Stimulated activated naive B cell treated with anti-CD40 and anti-IgM and Interleukin-4, amounts not matched to agents 10 μg/mL and 1 μg/mL and 100 μg/mL, for 72 hours (primary cell): ENCODE data around the gene TBL1X.

Source experiments
- ATAC-seq, 2 donors: fragments of 150-1000 bp; cut with Tn5 transposase; replicated peaks; 2 replicates each; pipeline ENCODE4 v1.10.0; 2021; ENCODE audit warnings: moderate library complexity in 1 of 2
- DNase-seq: peaks from one replicate; pipeline ENCODE4 v3.0.0; 2021
- H3K27ac Mint-ChIP-seq: one replicate; pipeline ENCODE4 v1.8.0; 2022; ENCODE audit warnings: mild to moderate bottlenecking, mixed read lengths
- H3K27me3 Mint-ChIP-seq, 2 donors: one replicate each; pipeline ENCODE4 v1.8.0; 2022; ENCODE audit warnings: mixed read lengths in 2 of 2
- H3K36me3 Mint-ChIP-seq, 2 donors: one replicate each; pipeline ENCODE4 v1.8.0; 2022; ENCODE audit warnings: mixed read lengths in 2 of 2, mild to moderate bottlenecking in 1 of 2
- H3K4me1 Mint-ChIP-seq, 2 donors: one replicate each; pipeline ENCODE4 v1.8.0; 2022; ENCODE audit warnings: mixed read lengths in 2 of 2, mild to moderate bottlenecking in 1 of 2
- H3K4me3 Mint-ChIP-seq, 2 donors: one replicate each; pipeline ENCODE4 v1.8.0; 2022; ENCODE audit warnings: mild to moderate bottlenecking in 2 of 2, mixed read lengths in 2 of 2, moderate library complexity in 1 of 2
- H3K9me3 Mint-ChIP-seq, 2 donors: one replicate each; pipeline ENCODE4 v1.8.0; 2022; ENCODE audit warnings: mixed read lengths in 2 of 2, mild to moderate bottlenecking in 1 of 2

TBL1X gene

GRCh38 chrX:9605484-9605883 is 140.6 kb downstream of the TBL1X start:
- Mint-ChIP-seq H3K4me3 (no peak overlapping the region), H3K27ac (no peak overlapping the region), H3K36me3 (peaks cover 3 to 7% of the 10 kb centered on the region in 2 donors), H3K4me1 (peaks cover 11 to 29% of the 10 kb centered on the region in 2 donors), H3K9me3 (no peaks in the 10 kb centered on the region), H3K27me3 (no peaks in the 10 kb centered on the region)
- ATAC-seq (peak; percentile 32 to 46), DNase-seq (no peak)

GRCh38 chrX:9606971-9607370 is 142.1 kb downstream of the TBL1X start:
- peaks cover 18 to 27% of the 10 kb centered on the region in 2 donors for H3K4me1 Mint-ChIP-seq
- H3K27me3 Mint-ChIP-seq = no peaks in the 10 kb centered on the region
- H3K27ac Mint-ChIP-seq = no peak overlapping the region
- DNase-seq (no peak), ATAC-seq (no peak)
- peaks cover 3 to 7% of the 10 kb centered on the region in 2 donors for H3K36me3 Mint-ChIP-seq
- H3K4me3 Mint-ChIP-seq = no peak overlapping the region
- H3K9me3 Mint-ChIP-seq = no peaks in the 10 kb centered on the region

- Mint-ChIP-seq H3K27ac (no peak overlapping the region), H3K9me3 (no peaks in the 10 kb centered on the region), H3K4me1 (peaks cover 10 to 12% of the 10 kb centered on the region in 2 donors), H3K36me3 (no peaks in the 10 kb centered on the region), H3K4me3 (no peak overlapping the region), H3K27me3 (no peaks in the 10 kb centered on the region)
- no peak for ATAC-seq
- DNase-seq = no peak
Observed at GRCh38 chrX:9609499-9609898, 144.6 kb downstream of the TBL1X start.

GRCh38 chrX:9609987-9610386 is 145.1 kb downstream of the TBL1X start:
- Mint-ChIP-seq H3K27ac (no peak overlapping the region), H3K9me3 (no peaks in the 10 kb centered on the region), H3K4me1 (peaks cover 8 to 12% of the 10 kb centered on the region in 2 donors), H3K36me3 (no peaks in the 10 kb centered on the region), H3K4me3 (no peak overlapping the region), H3K27me3 (no peaks in the 10 kb centered on the region)
- no peak for DNase-seq
- no peak for ATAC-seq

GRCh38 chrX:9610771-9611392 is 146.0 kb downstream of the TBL1X start:
- Mint-ChIP-seq H3K4me1 (peaks cover 8 to 10% of the 10 kb centered on the region in 2 donors), H3K4me3 (no peak overlapping the region), H3K36me3 (no peaks in the 10 kb centered on the region), H3K27ac (peak overlapping the region; percentile 56), H3K9me3 (no peaks in the 10 kb centered on the region), H3K27me3 (no peaks in the 10 kb centered on the region)
- peak in 1 of 2 donors; percentile 69 for ATAC-seq
- DNase-seq = no peak

- Mint-ChIP-seq H3K27ac (no peak overlapping the region), H3K9me3 (no peaks in the 10 kb centered on the region), H3K4me1 (peaks cover 8 to 10% of the 10 kb centered on the region in 2 donors), H3K36me3 (no peaks in the 10 kb centered on the region), H3K27me3 (no peaks in the 10 kb centered on the region), H3K4me3 (no peak overlapping the region)
- DNase-seq (peak; percentile 3), ATAC-seq (peak in 1 of 2 donors; percentile 91)
Observed at GRCh38 chrX:9611436-9612145, 146.7 kb downstream of the TBL1X start.

- H3K27me3 Mint-ChIP-seq = no peaks in the 10 kb centered on the region
- ATAC-seq (no peak), DNase-seq (no peak)
- no peaks in the 10 kb centered on the region for H3K9me3 Mint-ChIP-seq
- no peak overlapping the region for H3K4me3 Mint-ChIP-seq
- no peaks in the 10 kb centered on the region for H3K36me3 Mint-ChIP-seq
- H3K4me1 Mint-ChIP-seq = peaks cover 8 to 10% of the 10 kb centered on the region in 2 donors
- no peak overlapping the region for H3K27ac Mint-ChIP-seq
Observed at GRCh38 chrX:9612146-9612505, 147.3 kb downstream of the TBL1X start.

- Mint-ChIP-seq H3K36me3 (peaks cover 6 to 9% of the 10 kb centered on the region in 2 donors), H3K27ac (no peak overlapping the region), H3K4me3 (no peak overlapping the region), H3K9me3 (no peaks in the 10 kb centered on the region), H3K27me3 (no peaks in the 10 kb centered on the region), H3K4me1 (peaks cover 10 to 17% of the 10 kb centered on the region in 2 donors)
- ATAC-seq = no peak
- DNase-seq = no peak
Observed at GRCh38 chrX:9614016-9614415, 149.2 kb downstream of the TBL1X start.

- no peak for DNase-seq
- H3K27ac Mint-ChIP-seq = peak overlapping the region; percentile 43
- no peak for ATAC-seq
- peaks cover 14 to 15% of the 10 kb centered on the region in 2 donors for H3K36me3 Mint-ChIP-seq
- H3K27me3 Mint-ChIP-seq = no peaks in the 10 kb centered on the region
- H3K9me3 Mint-ChIP-seq = no peaks in the 10 kb centered on the region
- no peak overlapping the region for H3K4me3 Mint-ChIP-seq
- H3K4me1 Mint-ChIP-seq = peaks cover 2 to 24% of the 10 kb centered on the region in 2 donors
Observed at GRCh38 chrX:9619133-9619532, 154.3 kb downstream of the TBL1X start.

GRCh38 chrX:9619581-9619980 is 154.7 kb downstream of the TBL1X start:
- H3K9me3 Mint-ChIP-seq = no peaks in the 10 kb centered on the region
- peaks cover 14 to 15% of the 10 kb centered on the region in 2 donors for H3K36me3 Mint-ChIP-seq
- ATAC-seq (no peak), DNase-seq (no peak)
- peak overlapping the region; percentile 43 for H3K27ac Mint-ChIP-seq
- no peaks in the 10 kb centered on the region for H3K27me3 Mint-ChIP-seq
- no peak overlapping the region for H3K4me3 Mint-ChIP-seq
- peaks cover 2 to 29% of the 10 kb centered on the region in 2 donors for H3K4me1 Mint-ChIP-seq

- DNase-seq = no peak
- peaks cover 4 to 34% of the 10 kb centered on the region in 2 donors for H3K4me1 Mint-ChIP-seq
- peaks cover 14 to 15% of the 10 kb centered on the region in 2 donors for H3K36me3 Mint-ChIP-seq
- peak overlapping the region; percentile 11 for H3K27ac Mint-ChIP-seq
- no peaks in the 10 kb centered on the region for H3K27me3 Mint-ChIP-seq
- no peak overlapping the region for H3K4me3 Mint-ChIP-seq
- ATAC-seq = no peak
- no peaks in the 10 kb centered on the region for H3K9me3 Mint-ChIP-seq
Observed at GRCh38 chrX:9622128-9622527, 157.3 kb downstream of the TBL1X start.

- peaks cover 0 to 3% of the 10 kb centered on the region in 2 donors for H3K27me3 Mint-ChIP-seq
- peaks cover 3 to 4% of the 10 kb centered on the region in 2 donors for H3K36me3 Mint-ChIP-seq
- no peak for DNase-seq
- H3K9me3 Mint-ChIP-seq = no peaks in the 10 kb centered on the region
- no peak overlapping the region for H3K4me3 Mint-ChIP-seq
- ATAC-seq = no peak
- H3K4me1 Mint-ChIP-seq = peaks cover 6 to 23% of the 10 kb centered on the region in 2 donors
- peak overlapping the region; percentile 51 for H3K27ac Mint-ChIP-seq
Observed at GRCh38 chrX:9626379-9626778, 161.5 kb downstream of the TBL1X start.

GRCh38 chrX:9627922-9628321 is 163.1 kb downstream of the TBL1X start:
- Mint-ChIP-seq H3K4me1 (peaks cover 5 to 18% of the 10 kb centered on the region in 2 donors), H3K4me3 (no peak overlapping the region), H3K27ac (no peak overlapping the region), H3K36me3 (peaks cover 0 to 4% of the 10 kb centered on the region in 2 donors), H3K9me3 (no peaks in the 10 kb centered on the region), H3K27me3 (peaks cover 0 to 3% of the 10 kb centered on the region in 2 donors)
- DNase-seq (no peak), ATAC-seq (no peak)

- H3K9me3 Mint-ChIP-seq = no peaks in the 10 kb centered on the region
- peaks cover 4% of the 10 kb centered on the region in 2 donors for H3K36me3 Mint-ChIP-seq
- peaks cover 0 to 3% of the 10 kb centered on the region in 2 donors for H3K27me3 Mint-ChIP-seq
- no peak overlapping the region for H3K4me3 Mint-ChIP-seq
- H3K27ac Mint-ChIP-seq = no peak overlapping the region
- no peak for ATAC-seq
- no peak for DNase-seq
- H3K4me1 Mint-ChIP-seq = peaks cover 5 to 15% of the 10 kb centered on the region in 2 donors
Observed at GRCh38 chrX:9628779-9629493, 164.1 kb downstream of the TBL1X start.
